Endothelial cell of umbilical vein (primary cell): ENCODE measurements around the gene RIC8B.

Source experiments
- EZH2 ChIP-seq: IDR thresholded peaks from 2 replicates; pipeline ENCODE4 v1.6.1; 2012; ENCODE audit warnings: borderline replicate concordance, low read depth, mild to moderate bottlenecking, moderate library complexity, low read length, inconsistent platforms; ENCODE audit not compliant: severe bottlenecking
- GATA2 ChIP-seq: IDR thresholded peaks from 2 replicates; pipeline ENCODE4 v1.7.0; 2011; ENCODE audit warnings: low read depth, mild to moderate bottlenecking, moderate library complexity, mixed read lengths, low read length; ENCODE audit not compliant: insufficient read length, insufficient read depth
- JUN ChIP-seq: IDR thresholded peaks from 2 replicates; pipeline ENCODE4 v1.6.1; 2011; ENCODE audit warnings: borderline replicate concordance, low read depth; ENCODE audit not compliant: insufficient read length, insufficient read depth
- MYC ChIP-seq: IDR thresholded peaks from one replicate; pipeline ENCODE4 v1.6.1; 2011; ENCODE audit warnings: mild to moderate bottlenecking, low read depth, low read length
- POLR2A ChIP-seq: IDR thresholded peaks from 2 replicates; pipeline ENCODE4 v1.6.1; 2012; ENCODE audit warnings: low read depth, mild to moderate bottlenecking, control low read depth, low read length
- POLR2AphosphoS5 ChIP-seq: IDR thresholded peaks from 2 replicates; pipeline ENCODE4 v1.6.1; 2012; ENCODE audit warnings: low read depth, mild to moderate bottlenecking, control low read depth, low read length, moderate library complexity; ENCODE audit not compliant: insufficient read depth
- TF ChIP-seq, protein P1 (sequence below), 2 donors: IDR thresholded peaks; 1 replicate in 1 of 2; 2 replicates in 1 of 2; pipeline ENCODE4 v1.5.1; 2011; ENCODE audit warnings: low read length in 2 of 2, mild to moderate bottlenecking in 2 of 2, moderate library complexity in 2 of 2, control low read depth in 1 of 2, inconsistent platforms in 1 of 2, low read depth in 1 of 2; ENCODE audit not compliant: insufficient read depth in 1 of 2; ENCODE audit errors: extremely low read depth in 1 of 2
- TF ChIP-seq, protein P2 (sequence below): IDR thresholded peaks from 2 replicates; pipeline ENCODE4 v1.6.1; 2011; ENCODE audit not compliant: insufficient read depth, insufficient read length

- TF ChIP-seq POLR2A (no peak), EZH2 (no peak), JUN (no peak), POLR2AphosphoS5 (no peak), MYC (no peak), GATA2 (no peak)
- TF ChIP-seq, protein P1, sequence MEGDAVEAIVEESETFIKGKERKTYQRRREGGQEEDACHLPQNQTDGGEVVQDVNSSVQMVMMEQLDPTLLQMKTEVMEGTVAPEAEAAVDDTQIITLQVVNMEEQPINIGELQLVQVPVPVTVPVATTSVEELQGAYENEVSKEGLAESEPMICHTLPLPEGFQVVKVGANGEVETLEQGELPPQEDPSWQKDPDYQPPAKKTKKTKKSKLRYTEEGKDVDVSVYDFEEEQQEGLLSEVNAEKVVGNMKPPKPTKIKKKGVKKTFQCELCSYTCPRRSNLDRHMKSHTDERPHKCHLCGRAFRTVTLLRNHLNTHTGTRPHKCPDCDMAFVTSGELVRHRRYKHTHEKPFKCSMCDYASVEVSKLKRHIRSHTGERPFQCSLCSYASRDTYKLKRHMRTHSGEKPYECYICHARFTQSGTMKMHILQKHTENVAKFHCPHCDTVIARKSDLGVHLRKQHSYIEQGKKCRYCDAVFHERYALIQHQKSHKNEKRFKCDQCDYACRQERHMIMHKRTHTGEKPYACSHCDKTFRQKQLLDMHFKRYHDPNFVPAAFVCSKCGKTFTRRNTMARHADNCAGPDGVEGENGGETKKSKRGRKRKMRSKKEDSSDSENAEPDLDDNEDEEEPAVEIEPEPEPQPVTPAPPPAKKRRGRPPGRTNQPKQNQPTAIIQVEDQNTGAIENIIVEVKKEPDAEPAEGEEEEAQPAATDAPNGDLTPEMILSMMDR (IDR thresholded peaks at IDR 0.05; ENCODE audit: extremely low read depth in 1 of 2, insufficient read depth in 1 of 2, low read depth in 1 of 2, low read length in 2 of 2), result no peak
- TF ChIP-seq, protein P2, sequence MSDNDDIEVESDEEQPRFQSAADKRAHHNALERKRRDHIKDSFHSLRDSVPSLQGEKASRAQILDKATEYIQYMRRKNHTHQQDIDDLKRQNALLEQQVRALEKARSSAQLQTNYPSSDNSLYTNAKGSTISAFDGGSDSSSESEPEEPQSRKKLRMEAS, result no peak
Observed at GRCh38 chr12:106794369-106794768, 19.9 kb downstream of the RIC8B start.
